ENCODE results near the gene RHBDL2.
"Not testable (repeated sequence)": the region's sequence is repeated elsewhere in the genome, so short reads cannot be mapped to it uniquely, and the experiment has no call there.

The RHBDL2 gene

DNA sequence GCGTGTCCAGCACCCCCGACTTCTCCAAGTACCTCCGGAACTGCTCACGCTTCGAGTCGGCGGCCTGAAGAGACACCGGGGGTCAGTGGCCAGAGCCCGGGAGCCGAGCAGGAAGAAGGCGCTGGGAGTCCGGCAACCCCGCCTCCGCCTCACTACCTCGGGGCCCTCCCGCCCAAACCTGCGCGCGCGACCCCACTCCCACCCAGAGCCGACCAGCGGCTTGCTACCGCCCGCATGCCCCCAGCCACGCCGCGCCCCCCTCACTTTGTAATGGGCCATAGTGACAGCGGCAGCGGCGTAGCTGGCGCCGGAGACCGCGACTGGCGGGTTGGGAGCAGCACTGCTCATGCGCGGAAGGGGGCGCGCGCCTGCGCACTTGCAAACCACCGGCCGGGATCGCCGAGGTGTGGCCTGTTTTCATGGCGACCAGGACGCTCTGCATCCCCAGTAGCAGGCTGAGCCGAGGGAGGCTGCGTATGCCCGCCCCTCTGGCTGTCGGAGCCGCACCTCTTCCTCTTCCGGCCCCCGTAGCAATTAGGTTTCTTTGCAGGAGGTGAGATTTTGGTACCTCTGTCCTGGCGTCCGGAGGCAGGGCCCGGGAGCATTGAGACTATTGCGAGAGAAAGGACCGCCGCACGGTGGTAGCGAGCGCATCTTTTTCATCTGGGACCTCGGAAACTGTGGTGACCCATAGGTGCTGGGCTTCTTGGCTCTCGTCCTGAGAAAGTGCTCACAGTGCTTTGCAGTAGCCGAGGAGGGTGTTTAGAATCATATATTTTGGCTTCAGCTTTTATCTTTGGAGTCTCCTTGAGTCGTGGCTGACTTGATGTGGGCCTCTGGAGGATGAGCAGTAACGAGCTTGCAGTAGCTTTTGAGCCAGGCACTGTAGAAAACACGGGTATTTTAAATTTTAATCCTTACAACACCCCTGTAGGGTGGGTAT lies 68.3 kb downstream of the RHBDL2 start, which contains the start of gene MYCBP:
Gene MYCBP, minus strand, starts transcription at position 322 of the 943 bp plus-strand sequence. Its CDS starts 43 bp downstream, at position 279.
- DNase-seq, result peak; percentile 95

DNA sequence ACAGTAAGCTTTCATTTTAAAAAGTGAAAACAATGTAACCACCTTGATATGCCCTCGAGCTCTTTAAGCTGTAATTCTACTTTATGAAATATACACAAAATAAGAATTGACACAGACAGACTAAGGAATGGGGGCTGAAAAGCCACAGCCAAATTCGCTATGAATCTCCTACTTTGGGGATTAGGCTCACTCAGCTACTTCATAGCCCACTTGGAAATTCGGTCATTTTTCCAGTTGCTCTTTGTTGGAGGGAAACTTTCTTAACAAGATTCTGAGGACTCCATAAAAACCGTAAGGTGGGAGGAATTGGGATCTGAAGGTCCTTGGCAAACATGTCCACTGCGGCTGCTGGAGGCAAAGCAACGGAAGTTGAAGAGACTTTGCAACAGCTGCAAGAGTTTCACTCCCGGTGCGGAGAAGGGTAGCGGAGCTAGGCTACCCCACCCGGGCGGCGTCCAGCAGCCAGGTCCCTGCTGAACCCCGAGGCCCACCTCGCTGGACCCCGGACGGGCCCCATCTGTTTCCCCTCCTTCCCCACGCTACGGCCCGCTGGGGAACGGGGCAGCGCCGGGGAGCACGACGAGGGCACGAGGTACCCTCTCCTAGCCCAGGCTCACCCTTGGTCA lies 69.1 kb downstream of the RHBDL2 start:
- peak; percentile 14 for DNase-seq

- DNase-seq, result no peak
Observed at GRCh38 chr1:38870996-38871395, 70.6 kb downstream of the RHBDL2 start.

- DNase-seq, result no peak
Observed at GRCh38 chr1:38867208-38867607, 74.4 kb downstream of the RHBDL2 start.

GRCh38 chr1:38865112-38865715 lies 76.4 kb downstream of the RHBDL2 start:
- no peak for DNase-seq

- DNase-seq, result no peak
Observed at GRCh38 chr1:38860454-38860795, 81.2 kb downstream of the RHBDL2 start.

- DNase-seq, result peak; percentile 98
Observed at GRCh38 chr1:38859561-38860453, 81.8 kb downstream of the RHBDL2 start, which contains the start of gene RRAGC. Gene RRAGC (minus strand): TSS chr1:38859772. CDS start chr1:38859646, 126 bp downstream.

GRCh38 chr1:38858833-38859560 lies 82.6 kb downstream of the RHBDL2 start:
- peak; percentile 21 for DNase-seq

GRCh38 chr1:38852780-38853179 lies 88.8 kb downstream of the RHBDL2 start:
- no peak for DNase-seq

- DNase-seq, result no peak
Observed at GRCh38 chr1:38848071-38848470, 93.6 kb downstream of the RHBDL2 start.

- DNase-seq, result no peak
Observed at GRCh38 chr1:38846210-38846609, 95.4 kb downstream of the RHBDL2 start.

GRCh38 chr1:38845088-38845487 lies 96.5 kb downstream of the RHBDL2 start:
- not testable (repeated sequence) for DNase-seq

DNA sequence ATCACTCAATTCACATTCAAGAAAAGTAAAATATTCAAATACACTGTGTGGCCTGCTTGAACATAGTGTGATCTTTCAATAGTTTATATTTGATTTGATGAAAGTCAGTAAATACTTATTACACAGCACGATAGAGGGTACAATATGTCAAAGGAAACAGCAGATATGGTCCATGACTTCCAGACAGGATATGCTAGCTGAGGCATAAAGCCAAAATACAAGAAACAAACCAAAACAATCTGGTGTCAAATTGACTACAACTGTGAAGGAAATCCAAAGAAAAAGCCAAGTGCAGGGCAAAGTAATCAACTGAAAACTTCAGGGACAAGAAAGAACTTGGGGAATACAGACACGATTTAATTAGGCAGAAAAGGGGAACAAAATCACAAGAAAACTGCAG lies 101.3 kb downstream of the RHBDL2 start:
- DNase-seq, result no peak

DNA sequence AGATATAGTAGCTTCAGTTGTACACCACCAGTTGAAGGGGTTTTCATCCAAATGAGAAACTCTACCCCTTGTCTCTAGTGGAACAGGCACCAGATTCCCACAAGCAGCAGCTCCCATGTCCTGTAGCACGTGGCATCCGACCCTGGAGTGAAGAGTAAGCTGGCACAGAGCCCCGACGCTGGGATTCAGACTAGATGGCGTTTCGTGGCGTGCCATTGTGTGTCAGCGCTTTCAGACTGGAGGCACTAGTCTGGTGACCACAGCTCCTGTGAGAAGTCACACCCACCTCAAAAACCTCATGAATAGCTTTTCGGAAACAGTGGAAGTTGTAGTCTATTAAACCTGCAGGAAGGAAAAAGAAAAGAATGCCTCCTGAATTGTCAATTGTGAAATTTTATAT lies 102.3 kb downstream of the RHBDL2 start:
- no peak for DNase-seq

DNA sequence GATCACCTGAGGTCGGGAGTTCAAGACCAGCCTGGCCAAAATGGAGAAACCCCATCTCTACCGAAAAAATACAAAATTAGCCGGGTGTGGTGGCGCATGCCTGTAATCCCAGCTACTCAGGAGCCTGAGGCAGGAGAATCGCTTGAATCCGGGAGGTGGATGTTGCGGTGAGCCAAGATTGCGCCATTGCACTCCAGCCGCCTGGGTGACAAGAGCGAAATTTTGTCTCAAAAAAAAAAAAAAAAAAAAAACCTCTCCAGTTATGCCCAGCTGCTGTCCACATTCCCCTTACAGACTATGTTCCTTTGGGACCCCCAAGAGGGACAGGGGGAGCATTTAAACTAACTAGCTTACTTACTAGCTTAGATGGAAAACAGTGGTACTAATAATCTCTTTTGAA lies 105.3 kb downstream of the RHBDL2 start:
- not testable (repeated sequence) for DNase-seq
